K562 (cell line): ENCODE measurements around the gene SNX9.

Experiments
- CEBPB ChIP-seq: fragments of 450-650 bp; IDR thresholded peaks from 2 replicates; pipeline ENCODE4 v1.6.1; 2016; ENCODE audit warnings: missing genetic modification characterization, missing compliant biosample characterization
- ETS2 ChIP-seq: IDR thresholded peaks from 2 replicates; pipeline ENCODE4 v1.6.1; 2016; ENCODE audit warnings: borderline replicate concordance, missing genetic modification characterization, mild to moderate bottlenecking, moderate library complexity, missing compliant biosample characterization; ENCODE audit not compliant: poor library complexity, severe bottlenecking
- EZH2 ChIP-seq: IDR thresholded peaks from 2 replicates; pipeline ENCODE4 v1.6.1; 2012; ENCODE audit warnings: low read depth, mild to moderate bottlenecking, inconsistent platforms, low read length, borderline replicate concordance
- KAT7 ChIP-seq: sonication (generic); formaldehyde crosslinking; IDR thresholded peaks from 2 replicates; pipeline ENCODE4 v1.8.0; 2022; ENCODE audit warnings: missing genetic modification reagents, mild to moderate bottlenecking, borderline replicate concordance
- NR2C2 ChIP-seq, 2 experiments: fragments of 200-800 bp in 1 of 2; sonication (Bioruptor generic) in 1 of 2; sonication (generic) in 1 of 2; formaldehyde crosslinking in 1 of 2; IDR thresholded peaks; 2 replicates each; pipeline versions ENCODE4 v1.6.1 to v1.8.0; 2016 to 2022; ENCODE audit warnings: mild to moderate bottlenecking in 1 of 2, missing compliant biosample characterization in 1 of 2, missing genetic modification characterization in 1 of 2, missing genetic modification reagents in 1 of 2
- TARDBP ChIP-seq: fragments of 450-650 bp; IDR thresholded peaks from 2 replicates; pipeline ENCODE4 v1.6.1; 2016
- TCF7L2 ChIP-seq: fragments of 150-350 bp; IDR thresholded peaks from 2 replicates; pipeline ENCODE4 v1.6.1; 2016; ENCODE audit warnings: low read depth, mild to moderate bottlenecking, low read length, moderate library complexity
- ZNF561 ChIP-seq: fragments of 450-650 bp; formaldehyde crosslinking; conservative IDR thresholded peaks from 2 replicates; pipeline ENCODE4 v1.4.0; 2020; ENCODE audit warnings: mild to moderate bottlenecking, moderate library complexity
- TF ChIP-seq, protein P1 (sequence below): sonication (generic); formaldehyde crosslinking; IDR thresholded peaks from 2 replicates; pipeline ENCODE4 v1.9.0; 2022; ENCODE audit warnings: mild to moderate bottlenecking, missing genetic modification reagents
- TF ChIP-seq, protein P2 (sequence below): sonication (generic); formaldehyde crosslinking; IDR thresholded peaks from 2 replicates; pipeline ENCODE4 v1.8.0; 2022; ENCODE audit warnings: missing genetic modification reagents, mild to moderate bottlenecking, moderate library complexity, borderline replicate concordance
- TF ChIP-seq, protein P3 (sequence below), 3 experiments: IDR thresholded peaks in 2 of 3; conservative IDR thresholded peaks in 1 of 3; 2 replicates each; pipeline ENCODE4 v1.5.1; 2011 to 2012; ENCODE audit warnings: low read length in 3 of 3, mild to moderate bottlenecking in 3 of 3, control low read depth in 2 of 3, improper control_type of control experiment in 1 of 3, inconsistent platforms in 1 of 3, low read depth in 1 of 3, mixed read lengths in 1 of 3, moderate library complexity in 1 of 3; ENCODE audit not compliant: insufficient read depth in 2 of 3
- TF ChIP-seq, protein P4 (sequence below): fragments of 450-650 bp; IDR thresholded peaks from 2 replicates; pipeline ENCODE4 v1.6.1; 2016; ENCODE audit warnings: low read depth, mild to moderate bottlenecking, moderate library complexity
- TF ChIP-seq, protein P5 (sequence below): fragments of 450-650 bp; IDR thresholded peaks from 2 replicates; pipeline ENCODE4 v1.6.1; 2017; ENCODE audit warnings: antibody characterized with exemption, mild to moderate bottlenecking

DNA sequence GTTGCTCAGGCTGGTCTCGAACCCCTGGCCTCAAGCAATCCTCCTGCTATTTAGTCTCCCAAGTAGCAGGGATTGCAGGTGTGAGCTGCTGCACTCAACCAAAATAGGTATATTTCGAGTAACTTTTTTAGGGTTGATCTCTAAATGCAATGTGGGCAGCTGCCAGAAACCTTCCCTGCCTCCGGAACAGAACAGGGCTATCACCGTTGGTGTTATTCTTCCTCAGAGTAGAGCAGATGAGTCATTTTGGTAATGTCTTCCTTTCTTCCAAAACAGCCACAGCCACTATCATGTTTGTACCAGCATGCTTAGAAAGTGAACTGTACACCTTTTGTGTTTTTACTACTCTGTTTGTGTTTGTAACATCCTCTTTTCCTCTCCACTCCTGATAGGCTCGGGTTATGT is 44.1 kb downstream of the SNX9 start:
- TF ChIP-seq, protein P1, sequence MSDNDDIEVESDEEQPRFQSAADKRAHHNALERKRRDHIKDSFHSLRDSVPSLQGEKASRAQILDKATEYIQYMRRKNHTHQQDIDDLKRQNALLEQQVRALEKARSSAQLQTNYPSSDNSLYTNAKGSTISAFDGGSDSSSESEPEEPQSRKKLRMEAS, result no peak
- no peak for TF ChIP-seq ZNF561
- TF ChIP-seq, protein P2, sequence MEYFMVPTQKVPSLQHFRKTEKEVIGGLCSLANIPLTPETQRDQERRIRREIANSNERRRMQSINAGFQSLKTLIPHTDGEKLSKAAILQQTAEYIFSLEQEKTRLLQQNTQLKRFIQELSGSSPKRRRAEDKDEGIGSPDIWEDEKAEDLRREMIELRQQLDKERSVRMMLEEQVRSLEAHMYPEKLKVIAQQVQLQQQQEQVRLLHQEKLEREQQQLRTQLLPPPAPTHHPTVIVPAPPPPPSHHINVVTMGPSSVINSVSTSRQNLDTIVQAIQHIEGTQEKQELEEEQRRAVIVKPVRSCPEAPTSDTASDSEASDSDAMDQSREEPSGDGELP (CRISPR knock-in tag), result no peak
- no peak for TF ChIP-seq CEBPB
- TF ChIP-seq, protein P3, sequence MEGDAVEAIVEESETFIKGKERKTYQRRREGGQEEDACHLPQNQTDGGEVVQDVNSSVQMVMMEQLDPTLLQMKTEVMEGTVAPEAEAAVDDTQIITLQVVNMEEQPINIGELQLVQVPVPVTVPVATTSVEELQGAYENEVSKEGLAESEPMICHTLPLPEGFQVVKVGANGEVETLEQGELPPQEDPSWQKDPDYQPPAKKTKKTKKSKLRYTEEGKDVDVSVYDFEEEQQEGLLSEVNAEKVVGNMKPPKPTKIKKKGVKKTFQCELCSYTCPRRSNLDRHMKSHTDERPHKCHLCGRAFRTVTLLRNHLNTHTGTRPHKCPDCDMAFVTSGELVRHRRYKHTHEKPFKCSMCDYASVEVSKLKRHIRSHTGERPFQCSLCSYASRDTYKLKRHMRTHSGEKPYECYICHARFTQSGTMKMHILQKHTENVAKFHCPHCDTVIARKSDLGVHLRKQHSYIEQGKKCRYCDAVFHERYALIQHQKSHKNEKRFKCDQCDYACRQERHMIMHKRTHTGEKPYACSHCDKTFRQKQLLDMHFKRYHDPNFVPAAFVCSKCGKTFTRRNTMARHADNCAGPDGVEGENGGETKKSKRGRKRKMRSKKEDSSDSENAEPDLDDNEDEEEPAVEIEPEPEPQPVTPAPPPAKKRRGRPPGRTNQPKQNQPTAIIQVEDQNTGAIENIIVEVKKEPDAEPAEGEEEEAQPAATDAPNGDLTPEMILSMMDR (IDR thresholded peaks at IDR 0.05 in 2 of 3, conservative IDR thresholded peaks at IDR 0.05 in 1 of 3; ENCODE audit: insufficient read depth in 2 of 3, low read depth in 1 of 3, low read length in 3 of 3), result no peak
- no peak for TF ChIP-seq ETS2 (tag)
- TF ChIP-seq, protein P4, sequence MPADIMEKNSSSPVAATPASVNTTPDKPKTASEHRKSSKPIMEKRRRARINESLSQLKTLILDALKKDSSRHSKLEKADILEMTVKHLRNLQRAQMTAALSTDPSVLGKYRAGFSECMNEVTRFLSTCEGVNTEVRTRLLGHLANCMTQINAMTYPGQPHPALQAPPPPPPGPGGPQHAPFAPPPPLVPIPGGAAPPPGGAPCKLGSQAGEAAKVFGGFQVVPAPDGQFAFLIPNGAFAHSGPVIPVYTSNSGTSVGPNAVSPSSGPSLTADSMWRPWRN, result no peak
- TF ChIP-seq EZH2, result no peak
- TF ChIP-seq KAT7 (CRISPR knock-in tag), result no peak
- TF ChIP-seq TARDBP, result no peak
- TF ChIP-seq, protein P5, sequence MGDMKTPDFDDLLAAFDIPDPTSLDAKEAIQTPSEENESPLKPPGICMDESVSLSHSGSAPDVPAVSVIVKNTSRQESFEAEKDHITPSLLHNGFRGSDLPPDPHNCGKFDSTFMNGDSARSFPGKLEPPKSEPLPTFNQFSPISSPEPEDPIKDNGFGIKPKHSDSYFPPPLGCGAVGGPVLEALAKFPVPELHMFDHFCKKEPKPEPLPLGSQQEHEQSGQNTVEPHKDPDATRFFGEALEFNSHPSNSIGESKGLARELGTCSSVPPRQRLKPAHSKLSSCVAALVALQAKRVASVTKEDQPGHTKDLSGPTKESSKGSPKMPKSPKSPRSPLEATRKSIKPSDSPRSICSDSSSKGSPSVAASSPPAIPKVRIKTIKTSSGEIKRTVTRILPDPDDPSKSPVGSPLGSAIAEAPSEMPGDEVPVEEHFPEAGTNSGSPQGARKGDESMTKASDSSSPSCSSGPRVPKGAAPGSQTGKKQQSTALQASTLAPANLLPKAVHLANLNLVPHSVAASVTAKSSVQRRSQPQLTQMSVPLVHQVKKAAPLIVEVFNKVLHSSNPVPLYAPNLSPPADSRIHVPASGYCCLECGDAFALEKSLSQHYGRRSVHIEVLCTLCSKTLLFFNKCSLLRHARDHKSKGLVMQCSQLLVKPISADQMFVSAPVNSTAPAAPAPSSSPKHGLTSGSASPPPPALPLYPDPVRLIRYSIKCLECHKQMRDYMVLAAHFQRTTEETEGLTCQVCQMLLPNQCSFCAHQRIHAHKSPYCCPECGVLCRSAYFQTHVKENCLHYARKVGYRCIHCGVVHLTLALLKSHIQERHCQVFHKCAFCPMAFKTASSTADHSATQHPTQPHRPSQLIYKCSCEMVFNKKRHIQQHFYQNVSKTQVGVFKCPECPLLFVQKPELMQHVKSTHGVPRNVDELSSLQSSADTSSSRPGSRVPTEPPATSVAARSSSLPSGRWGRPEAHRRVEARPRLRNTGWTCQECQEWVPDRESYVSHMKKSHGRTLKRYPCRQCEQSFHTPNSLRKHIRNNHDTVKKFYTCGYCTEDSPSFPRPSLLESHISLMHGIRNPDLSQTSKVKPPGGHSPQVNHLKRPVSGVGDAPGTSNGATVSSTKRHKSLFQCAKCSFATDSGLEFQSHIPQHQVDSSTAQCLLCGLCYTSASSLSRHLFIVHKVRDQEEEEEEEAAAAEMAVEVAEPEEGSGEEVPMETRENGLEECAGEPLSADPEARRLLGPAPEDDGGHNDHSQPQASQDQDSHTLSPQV, result peak; percentile 48
- no peak for TF ChIP-seq TCF7L2
- no peak for TF ChIP-seq NR2C2 (CRISPR knock-in tag; IDR thresholded peaks at IDR 0.05)
- no peak for TF ChIP-seq NR2C2 (tag; IDR thresholded peaks at IDR 0.05)
